GM10248 (cell line): ENCODE results near the gene LARP1.
A peak's percentile ranks its signal among the peaks of the same experiment; 100 is the strongest.

Experiments used
- CTCF ChIA-PET: fragments of 300-600 bp; sonication (Branson Sonifier 250); formaldehyde crosslinking; extraction: SDS; loops from one replicate; lab custom pipeline; 2021; ENCODE audit warnings: antibody characterized with exemption; lab: Yijun Ruan, JAX
- POLR2A ChIA-PET: fragments of 350-650 bp; sonication (Branson Sonifier 250); formaldehyde crosslinking; extraction: SDS; loops from one replicate; lab custom pipeline; 2020; ENCODE audit warnings: antibody characterized with exemption; lab: Yijun Ruan, JAX
- DNase-seq: peaks from one replicate; pipeline ENCODE4 v3.0.0; 2012; ENCODE audit errors: extremely low spot score
- CTCF ChIP-seq: IDR thresholded peaks from 2 replicates; pipeline ENCODE4 v1.5.1; 2012; ENCODE audit warnings: mild to moderate bottlenecking, low read depth; ENCODE audit errors: extremely low read depth, missing control alignments, control extremely low read depth

LARP1 gene

GRCh38 chr5:154778534-154778933 lies 23.4 kb downstream of the LARP1 start:
- ChIA-PET CTCF (interaction anchor here (1.0 to 2.0 kb wide), 4 partner anchors 11 to 57 kb away, joined by 3 to 5 read pairs (median 4); no protein-coding TSS in a partner anchor), POLR2A (no interaction called here)
- no peak for TF ChIP-seq CTCF
- DNase-seq, result no peak

- DNase-seq, result no peak
- ChIA-PET POLR2A (no interaction called here), CTCF (interaction anchor here (1.0 to 2.0 kb wide), 3 partner anchors 10 to 56 kb away, joined by 3 to 4 read pairs (median 4); no protein-coding TSS in a partner anchor)
- no peak for TF ChIP-seq CTCF
Measured at GRCh38 chr5:154779105-154779504, 23.9 kb downstream of the LARP1 start.

GRCh38 chr5:154780128-154780527 lies 25.0 kb downstream of the LARP1 start:
- no peak for TF ChIP-seq CTCF
- ChIA-PET CTCF (interaction anchor here (1.0 to 2.0 kb wide), 3 partner anchors 9 to 130 kb away, joined by 3 to 4 read pairs (median 4); no protein-coding TSS in a partner anchor), POLR2A (no interaction called here)
- DNase-seq, result no peak

- ChIA-PET CTCF (interaction anchor here (1.0 to 2.8 kb wide), 5 partner anchors 9 to 21 kb away, joined by 3 to 6 read pairs (median 5); no protein-coding TSS in a partner anchor), POLR2A (no interaction called here)
- DNase-seq, result no peak
Measured at GRCh38 chr5:154782326-154782725, 27.1 kb downstream of the LARP1 start.

GRCh38 chr5:154782812-154783592 lies 27.8 kb downstream of the LARP1 start:
- no peak for TF ChIP-seq CTCF
- no peak for DNase-seq
- POLR2A ChIA-PET, result no interaction called here
- CTCF ChIA-PET, result interaction anchor here (1.0 to 2.8 kb wide), 5 partner anchors 8 to 21 kb away, joined by 3 to 6 read pairs (median 4); no protein-coding TSS in a partner anchor

More at GRCh38 chr5:154782326-154782725, 27.1 kb downstream of the LARP1 start:
- TF ChIP-seq CTCF, result no peak

- TF ChIP-seq CTCF, result no peak
- peak; percentile 53 for DNase-seq
- ChIA-PET POLR2A (no interaction called here), CTCF (interaction anchor here (1.4 to 2.8 kb wide), 4 partner anchors 9 to 17 kb away, joined by 3 to 6 read pairs (median 5); no protein-coding TSS in a partner anchor)
Measured at GRCh38 chr5:154783774-154784460, 28.7 kb downstream of the LARP1 start.
